NCI-H82 treated with DMSO at 0.1 percent for 48 hours (cell line): ENCODE measurements around the gene GP1BB.
A peak's percentile ranks its signal among the peaks of the same experiment; 100 is the strongest.

Experiments used
- DNase-seq: peaks from one replicate; lab custom pipeline; 2025; ENCODE audit not compliant: unreplicated experiment; lab: John Stamatoyannopoulos, UW

GP1BB gene

DNA sequence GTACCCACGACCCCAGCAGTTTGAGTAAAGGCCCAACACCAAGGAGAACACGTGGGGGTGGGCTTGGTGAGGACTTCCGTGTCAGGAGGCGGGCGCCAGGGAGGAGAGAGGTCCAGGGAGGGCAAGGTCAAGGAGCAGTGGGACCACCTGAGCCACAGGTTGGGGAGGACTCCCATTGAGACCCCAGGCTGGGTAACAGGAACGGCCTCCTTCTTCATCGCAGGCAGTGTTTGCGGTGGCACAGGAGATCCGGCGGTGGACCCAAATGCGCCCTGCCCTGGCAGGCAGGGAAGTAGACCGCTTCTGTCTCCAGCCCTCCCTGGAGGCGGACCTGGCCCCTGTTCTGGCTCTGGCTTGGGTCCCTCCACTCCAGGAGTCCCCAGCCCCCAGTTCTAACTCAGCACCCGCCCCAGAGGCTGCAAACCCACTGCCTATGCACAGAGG, 31.4 kb downstream of the GP1BB start:
- no peak for DNase-seq

DNA sequence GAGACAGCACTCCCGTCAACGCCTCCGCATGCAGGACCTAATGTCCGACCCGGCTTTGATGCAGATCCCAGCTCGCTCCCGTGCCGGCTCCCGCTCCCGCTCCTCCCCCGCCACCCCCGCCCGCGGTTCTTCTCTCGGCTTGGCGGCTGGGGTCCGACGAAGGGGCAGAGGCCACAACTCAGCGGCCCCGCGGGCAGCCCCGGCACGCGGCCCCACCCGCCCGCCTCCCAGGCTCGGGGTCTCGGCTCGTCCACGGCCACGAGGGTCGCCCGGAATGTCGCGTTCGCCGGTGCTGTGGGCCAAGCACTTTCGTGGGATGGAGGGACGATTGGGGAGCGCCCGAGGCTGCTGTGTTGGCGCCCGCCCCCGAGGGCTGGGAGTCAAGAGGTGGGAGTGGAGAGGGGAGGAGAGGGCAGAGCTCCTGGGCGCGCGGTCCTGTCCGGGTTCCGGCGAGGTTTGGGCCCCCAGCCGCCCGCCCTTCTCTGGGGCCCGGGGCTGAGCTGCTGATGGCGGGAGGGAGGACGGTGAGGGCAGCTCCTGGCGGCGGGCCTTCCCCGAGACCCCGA, 31.9 kb downstream of the GP1BB start:
- DNase-seq = no peak

DNA sequence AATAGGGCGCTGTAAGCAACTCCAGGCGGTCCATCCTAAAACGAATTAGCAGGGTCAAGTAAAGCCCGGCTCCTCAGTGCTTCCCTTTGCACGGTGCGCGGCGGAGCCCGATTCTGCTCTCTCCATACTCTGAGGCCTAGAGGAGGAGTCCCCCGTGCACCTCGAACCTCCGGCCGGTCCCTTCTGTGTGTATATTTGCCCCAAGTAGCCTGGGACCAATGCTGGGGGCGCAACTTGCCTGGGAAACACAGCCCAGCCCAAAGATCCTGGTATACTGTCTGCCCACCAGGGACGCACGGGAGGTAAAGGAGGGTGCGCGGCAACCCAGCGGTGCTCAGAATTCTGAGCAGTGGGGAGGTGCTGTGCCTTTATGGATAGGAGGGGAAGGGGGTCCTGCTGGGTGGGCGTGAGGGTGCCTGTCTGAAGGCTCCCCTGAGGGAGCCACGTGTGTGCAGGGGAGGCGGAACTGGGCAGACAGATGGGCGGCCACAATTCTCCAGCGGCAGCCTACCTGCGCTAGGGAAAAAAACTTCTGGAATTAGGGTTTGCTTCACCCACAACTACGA, 32.5 kb downstream of the GP1BB start:
- no peak for DNase-seq

DNA sequence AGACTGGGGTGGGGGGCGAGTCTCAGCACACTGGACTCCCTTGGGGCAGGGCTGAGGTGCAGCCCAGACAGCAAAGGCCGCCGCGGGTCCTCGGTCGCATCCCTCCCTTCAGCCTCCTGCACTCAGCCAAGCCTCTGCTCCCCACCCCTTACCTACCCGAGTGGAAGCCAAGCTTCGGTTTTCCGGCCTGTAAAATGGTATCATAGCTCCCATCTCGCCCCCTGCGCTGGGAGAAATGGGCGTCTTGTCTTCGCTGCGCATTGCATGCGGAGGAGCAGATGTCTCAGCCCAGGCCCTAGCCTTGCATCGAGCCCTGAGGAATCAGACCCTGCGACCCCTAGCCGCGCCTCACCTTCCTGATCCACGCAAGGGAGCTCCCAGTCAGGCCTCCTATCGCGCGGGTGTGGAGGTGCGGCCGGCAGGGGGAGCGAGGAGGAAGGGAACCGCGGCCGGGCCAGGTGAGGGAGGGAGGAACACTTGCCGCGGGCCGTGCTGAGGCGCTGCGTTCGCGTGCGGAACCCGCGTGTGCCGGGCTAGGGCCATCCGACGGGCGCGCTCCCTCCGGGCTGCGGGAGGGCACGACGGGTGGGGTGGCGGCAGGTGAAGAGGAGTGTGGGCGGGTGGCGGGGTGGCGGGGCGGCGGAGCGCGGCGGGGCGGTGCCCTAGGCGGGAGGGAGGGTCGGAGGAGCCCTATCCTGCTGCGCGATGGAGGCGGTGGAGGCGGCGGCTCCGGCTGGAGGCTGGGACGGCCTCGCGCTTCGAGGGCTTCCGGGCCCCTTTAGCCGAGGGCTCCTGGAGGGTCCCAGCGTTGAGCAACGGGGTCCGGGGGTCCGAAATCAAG, 33.2 kb downstream of the GP1BB start:
- peak; percentile 17 for DNase-seq

DNA sequence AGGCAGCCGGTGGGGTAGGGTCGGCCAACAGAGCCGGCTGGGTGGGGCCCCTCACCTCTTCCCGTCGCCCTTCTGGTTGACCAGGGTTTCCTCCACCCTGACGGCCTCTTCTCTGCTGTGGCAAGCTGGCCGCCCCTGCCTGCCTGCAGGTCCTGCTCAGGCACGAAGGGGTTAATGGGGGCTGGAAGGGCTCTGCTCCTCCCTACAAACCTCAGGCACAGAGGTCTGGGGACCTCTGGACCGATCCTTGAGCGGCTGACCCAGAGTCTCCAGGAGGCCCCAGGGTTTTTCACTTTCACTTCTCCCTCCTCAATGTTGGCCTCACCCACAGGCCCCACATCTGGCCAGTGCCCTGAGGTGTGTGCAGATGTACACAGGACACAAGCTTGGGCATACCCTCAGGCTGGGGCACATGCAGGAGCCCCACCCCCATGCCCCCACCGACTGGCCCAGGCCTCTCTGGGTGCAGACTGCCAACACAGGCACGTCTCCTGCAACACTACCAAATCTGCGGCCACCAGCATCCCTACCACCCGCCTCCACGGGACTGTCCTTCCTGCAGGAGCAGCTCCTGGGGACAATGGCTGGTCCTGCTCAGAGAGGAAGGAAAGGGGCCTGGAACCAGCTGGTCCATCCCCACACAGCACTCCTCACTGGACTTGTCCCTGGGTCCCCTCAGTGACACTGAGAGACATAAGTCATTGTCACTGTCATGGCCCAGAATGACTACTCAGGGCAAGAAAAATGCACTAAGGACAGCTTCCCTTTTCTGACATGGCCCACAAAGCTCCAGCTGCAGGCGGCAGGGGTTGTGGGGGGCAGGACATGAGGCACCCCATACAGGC, 34.0 kb downstream of the GP1BB start:
- DNase-seq = no peak

DNA sequence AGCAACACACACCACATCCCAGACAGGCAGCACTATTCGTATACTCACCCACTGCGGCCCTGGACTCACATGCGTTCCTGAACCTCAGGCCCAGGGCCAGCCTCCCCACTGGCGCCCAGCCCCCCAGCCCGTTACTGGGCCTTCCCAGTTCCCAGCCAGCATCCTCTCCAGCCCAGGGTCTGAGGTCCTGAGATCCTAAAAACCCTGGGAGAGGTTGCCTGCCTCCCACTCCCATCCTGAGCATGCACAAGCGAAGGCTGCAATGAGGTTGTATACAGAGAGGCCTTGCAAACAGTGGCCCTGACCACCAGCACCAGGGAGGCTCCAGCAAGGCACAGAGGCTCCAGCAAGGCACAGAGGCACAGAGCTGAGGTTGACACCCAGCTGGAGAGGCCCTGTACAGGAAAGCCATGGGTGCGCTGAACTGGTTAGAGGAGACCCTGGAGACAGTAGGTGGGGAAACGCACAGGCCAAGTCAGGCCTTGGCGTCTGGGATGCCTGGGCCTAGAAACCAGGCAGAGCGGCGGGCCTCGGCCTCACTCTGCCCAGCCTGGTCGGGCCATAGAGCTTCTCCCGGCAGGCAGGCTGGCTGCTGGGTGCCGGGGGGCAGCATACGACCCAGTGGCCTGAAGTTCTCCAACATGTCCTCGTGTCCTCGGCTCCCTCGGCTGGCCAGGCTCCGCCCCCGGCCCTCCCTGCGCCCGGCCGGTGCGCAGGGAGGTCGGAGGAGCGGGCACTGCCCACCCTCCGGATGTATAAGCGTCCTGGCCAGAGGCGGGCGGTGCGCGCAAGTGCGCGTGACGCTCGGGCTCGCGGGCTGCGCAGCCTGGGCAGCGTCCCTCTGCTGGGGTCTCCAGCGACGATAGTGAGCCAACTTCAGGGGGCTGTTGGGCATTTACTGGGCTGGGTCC, 34.9 kb downstream of the GP1BB start:
- DNase-seq = no peak

DNA sequence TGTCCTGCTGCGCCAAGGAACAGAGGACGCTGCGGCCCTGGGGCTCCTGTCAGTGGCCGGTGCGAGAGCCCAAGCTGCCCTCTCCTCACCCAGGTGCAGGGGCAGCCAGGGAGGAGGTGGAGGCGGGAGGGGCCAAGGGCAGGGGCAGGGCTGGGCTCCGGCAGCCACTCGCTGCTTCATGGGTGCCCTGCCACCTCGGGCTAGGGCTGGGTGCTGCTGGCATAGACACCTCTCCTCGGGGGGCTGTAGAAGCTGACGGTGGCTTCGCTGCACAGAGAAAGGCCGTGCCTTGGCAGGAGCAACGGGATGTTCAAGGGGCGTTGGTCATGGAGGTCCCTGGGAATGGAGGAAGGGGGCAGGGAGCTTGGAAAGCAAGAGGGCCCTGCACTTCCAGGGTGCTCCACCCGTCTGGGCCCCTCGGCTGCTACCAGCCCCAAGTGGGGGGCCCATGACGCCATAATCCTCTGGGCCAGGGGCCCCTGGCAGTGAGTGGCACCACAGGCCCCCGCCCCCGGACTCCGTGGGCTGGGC, 35.6 kb downstream of the GP1BB start:
- no peak for DNase-seq

DNA sequence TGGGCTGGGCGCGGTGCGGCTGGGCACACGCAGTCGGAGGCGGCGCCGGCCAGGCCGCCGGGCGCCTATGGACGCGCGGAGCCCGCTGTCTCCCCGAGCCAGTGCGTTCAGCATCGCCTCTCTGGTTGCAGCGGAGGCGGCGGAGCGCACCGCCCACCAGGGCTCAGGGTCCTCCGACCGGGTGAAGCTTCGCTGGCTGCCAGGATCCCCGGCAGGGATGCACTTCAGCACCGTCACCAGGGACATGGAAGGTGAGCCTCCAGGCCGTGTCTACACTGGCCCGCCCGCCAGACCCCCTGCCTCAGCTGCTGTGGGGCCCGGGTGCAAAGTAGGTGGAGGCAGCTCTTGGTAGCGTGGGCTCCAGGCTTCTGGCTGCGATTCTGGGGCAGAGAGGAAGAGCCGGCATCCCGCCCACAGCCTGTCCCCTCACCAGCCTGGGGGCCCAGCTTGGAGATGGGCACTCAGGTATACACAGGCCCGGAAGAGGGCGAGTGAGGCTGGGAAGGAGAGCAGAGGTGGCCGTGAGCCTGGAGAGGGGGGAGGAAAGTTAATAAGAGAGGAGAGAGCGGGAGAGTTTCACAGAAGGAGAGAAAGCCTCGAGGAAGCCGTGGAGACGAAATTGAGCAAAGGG, 36.2 kb downstream of the GP1BB start:
- DNase-seq = no peak

DNA sequence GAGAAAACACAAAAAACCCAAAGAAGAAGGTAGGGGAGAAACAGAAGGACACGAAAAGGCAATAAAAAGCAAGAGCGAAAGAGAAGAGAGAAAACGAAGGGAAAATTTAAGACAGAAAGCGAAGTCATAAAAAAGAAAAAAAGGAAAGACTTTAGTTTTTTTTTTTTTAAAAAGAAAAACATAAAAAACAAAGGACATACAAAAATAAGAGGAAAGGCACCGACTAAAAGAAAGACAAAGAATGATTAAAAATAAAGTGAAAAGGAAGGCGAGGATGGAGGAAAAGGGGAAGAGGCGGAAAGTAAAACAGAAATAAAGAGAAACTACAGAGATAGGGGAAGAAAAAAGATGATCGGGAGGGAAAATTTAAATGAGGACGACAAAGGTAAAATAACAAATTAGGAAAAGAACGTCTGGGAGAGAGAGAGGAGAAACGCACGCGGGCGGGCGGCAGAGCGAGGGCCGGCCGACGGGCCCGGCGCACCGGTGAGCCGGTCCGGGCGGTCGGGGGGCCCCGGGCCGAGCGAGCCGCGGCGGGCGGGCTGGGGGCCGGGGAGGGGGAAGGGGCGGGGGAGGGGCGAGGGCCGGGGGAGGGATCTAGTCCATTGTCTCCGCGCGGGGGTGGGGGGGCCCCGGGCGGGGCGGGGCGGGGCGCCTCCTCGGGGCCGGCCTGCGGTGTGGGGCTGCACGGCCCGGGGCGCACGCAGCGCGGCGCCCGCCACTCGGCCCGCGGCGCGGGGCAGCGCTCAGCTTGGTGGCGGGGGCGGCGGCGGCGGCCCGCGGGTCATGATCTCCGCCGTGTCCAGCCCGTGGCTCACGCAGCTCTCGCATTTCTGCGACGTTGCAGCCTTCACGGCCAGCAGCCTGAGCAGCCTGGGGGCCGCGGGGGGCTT, 37.0 kb downstream of the GP1BB start, which contains the start of gene TBX1:
TSS of gene TBX1 (plus strand) at position 721 of the 893 bp plus-strand sequence. CDS start at position 787, 66 bp downstream.
- no peak for DNase-seq

DNA sequence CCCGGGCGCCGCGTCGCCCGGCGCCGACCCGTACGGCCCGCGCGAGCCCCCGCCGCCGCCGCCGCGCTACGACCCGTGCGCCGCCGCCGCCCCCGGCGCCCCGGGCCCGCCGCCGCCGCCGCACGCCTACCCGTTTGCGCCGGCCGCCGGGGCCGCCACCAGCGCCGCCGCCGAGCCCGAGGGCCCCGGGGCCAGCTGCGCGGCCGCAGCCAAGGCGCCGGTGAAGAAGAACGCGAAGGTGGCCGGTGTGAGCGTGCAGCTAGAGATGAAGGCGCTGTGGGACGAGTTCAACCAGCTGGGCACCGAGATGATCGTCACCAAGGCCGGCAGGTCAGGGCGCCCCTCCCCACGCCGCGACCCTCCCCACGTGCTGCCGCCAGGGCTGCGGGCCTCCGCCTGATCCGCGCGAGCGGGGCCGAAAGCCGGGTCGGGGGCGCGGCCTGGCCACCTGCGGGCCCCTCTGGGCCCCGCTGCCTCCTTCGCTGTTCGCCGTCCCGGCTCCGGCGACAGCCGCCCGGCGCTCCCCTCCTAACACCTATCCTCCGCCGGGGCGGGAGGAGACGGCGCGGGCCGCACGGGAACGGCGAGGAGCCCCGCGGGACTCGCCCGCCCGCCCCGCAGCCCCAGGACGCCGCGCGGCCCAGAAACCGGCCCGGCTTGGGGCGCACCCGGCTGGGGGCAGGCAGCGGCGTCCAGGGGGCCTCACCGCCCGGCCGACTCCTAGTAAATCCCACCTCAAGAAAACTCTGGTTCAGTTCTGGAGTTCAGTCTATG, 37.8 kb downstream of the GP1BB start:
- no peak for DNase-seq

DNA sequence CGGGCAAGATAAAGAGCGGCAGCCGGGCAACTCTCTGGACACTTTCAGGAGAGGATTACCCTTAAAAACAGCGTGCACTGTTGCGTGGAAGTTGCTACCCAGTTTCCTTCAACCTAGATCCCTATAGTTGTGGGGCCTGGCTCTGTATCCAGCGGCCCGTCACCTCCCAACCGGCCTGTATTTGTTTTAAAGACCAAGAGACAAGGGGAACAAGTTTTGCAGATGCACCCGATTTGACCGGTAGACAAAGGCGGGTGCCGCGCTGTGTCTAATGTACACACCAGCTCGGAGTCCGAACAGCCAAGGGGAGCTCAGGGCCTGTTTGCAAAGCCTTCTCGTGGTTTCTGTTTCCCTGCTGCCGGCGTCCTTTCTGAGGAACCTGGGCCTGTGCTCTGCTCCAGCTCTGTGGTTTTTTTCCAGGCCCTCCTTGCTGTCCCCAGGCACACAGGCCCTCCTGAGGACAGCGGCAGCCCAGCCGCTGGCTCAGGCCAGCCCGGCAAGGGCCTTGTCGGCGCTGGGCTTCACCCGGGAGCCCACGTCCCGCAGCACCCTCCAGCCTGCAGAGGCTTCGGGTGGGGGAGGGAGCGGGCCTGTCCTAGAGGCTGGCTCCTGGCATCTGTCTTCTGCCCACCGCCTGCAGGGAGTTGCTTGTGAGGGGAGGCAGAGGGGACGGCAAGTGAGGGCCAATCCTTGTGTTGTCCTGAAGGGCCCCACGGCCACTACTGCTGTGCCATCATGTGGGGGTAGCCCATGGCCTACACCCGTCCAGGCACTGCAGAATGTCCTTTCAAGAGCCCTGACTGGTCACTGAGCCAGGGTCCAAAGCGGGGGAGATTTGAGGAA, 38.6 kb downstream of the GP1BB start:
- DNase-seq = no peak

DNA sequence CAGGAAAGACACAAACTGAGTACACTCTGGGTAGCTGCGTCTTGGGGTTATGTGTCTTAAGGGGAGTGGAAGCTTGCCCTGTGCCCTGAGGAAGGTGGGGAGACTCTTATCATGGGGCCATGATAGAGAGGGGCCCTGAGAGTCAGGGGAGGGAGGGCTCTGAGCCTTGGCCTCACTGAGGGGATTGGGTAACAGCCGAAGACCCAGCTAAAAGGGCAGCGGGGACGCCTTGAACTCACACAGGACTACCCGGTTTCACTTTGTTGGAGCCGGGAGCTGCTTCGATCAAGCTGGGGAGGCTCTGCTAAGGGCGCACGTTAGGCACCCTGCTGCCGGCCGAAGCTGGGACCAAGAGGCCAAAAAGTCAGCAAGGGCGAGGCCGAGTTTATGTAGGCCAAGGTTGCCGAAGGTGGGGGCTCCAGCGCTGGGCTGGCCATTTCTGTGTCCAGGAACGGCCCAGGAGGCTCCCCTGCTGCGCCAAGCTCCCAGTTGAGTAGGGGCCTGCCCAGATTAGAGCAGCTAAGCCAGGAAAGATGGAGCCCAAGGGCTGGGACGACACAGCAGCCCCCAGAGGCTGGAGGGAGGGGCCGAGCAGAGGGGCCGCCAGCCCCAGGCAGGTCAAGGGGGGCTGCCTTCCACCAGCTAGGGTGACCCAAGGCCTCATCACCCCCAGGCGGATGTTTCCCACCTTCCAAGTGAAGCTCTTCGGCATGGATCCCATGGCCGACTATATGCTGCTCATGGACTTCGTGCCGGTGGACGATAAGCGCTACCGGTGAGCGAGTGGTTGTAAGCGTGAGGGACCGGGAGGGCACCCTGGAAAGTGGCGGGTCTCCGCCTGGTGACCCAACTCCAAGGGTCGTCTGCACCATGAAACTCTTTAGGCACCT, 39.5 kb downstream of the GP1BB start:
- DNase-seq = no peak

DNA sequence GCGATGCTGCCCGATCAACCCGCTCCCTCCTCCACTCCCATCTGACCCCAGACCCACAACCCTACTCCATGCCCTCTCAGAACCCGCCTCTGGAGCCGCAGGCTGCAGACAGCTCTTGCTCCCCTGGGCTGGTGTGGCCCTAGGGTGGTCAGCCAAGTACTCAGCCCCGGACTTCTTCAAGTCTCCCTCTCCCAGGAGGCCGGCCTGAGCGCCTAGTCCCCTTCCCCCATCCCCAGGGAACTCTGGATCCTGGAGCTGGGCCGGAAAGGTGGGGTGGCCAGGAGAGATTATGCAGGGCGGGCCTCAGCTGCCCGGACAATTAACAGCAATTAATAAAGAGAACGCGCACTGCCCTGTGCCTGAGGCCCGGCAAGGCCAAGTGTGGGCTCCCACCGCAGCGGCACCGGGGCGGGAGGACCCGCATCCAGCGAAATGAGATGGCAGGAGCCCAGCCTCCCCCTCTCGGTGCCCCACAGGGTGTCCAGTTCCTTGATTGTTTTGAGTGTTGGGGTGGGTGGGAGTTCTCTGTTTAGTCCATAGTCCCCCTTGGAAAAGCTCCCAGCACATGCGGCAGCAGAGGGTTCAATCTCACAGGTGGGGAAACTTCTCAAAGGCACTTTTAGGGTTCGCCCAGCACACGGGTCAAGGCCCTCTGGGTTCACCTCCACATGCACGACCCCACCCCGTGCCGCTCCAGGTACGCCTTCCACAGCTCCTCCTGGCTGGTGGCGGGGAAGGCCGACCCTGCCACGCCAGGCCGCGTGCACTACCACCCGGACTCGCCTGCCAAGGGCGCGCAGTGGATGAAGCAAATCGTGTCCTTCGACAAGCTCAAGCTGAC, 40.3 kb downstream of the GP1BB start:
- no peak for DNase-seq

DNA sequence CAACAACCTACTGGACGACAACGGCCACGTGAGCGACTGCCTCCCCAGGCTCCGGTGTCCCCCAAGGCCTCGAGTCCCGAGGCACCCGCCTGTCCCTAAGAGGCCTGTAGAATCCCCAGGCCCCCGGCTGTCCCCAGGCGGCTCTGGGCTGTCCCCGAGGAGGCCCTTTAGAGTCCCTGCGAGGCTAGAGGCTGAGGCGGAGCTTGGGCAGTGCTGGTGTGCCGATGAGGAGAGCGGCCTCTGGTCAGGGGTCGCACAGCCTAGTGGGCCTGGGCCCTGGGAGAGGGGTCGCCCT, 40.9 kb downstream of the GP1BB start:
- no peak for DNase-seq
